Kidney (tissue), 14 donors: ENCODE data around the gene RTEL1. TPM values are rescaled to one million over a fixed set of nuclear protein-coding genes. Genes with fewer than 3 reads are reported as not detected.

Source experiments
- DNase-seq, 5 donors: peaks; one replicate each; pipeline ENCODE4 v3.0.0-alpha.2; 2013 to 2020
- FAIRE-seq: peaks from 2 replicates; lab custom pipeline; 2012; peaks lifted over from hg19 to GRCh38; lab: Jason Lieb, UNC
- H3K27ac ChIP-seq, 2 donors: one replicate each; pipeline ENCODE4 v1.7.0; 2013; ENCODE audit warnings: low read depth in 2 of 2, low read length in 2 of 2, inconsistent platforms in 1 of 2
- H3K27me3 ChIP-seq: one replicate; pipeline ENCODE4 v1.7.1; 2013; ENCODE audit warnings: low read length, inconsistent platforms; ENCODE audit not compliant: control insufficient read depth, insufficient read depth
- H3K36me3 ChIP-seq, 3 donors: one replicate each; pipeline versions ENCODE4 v1.7.0 to v1.7.1; 2013; ENCODE audit warnings: low read length in 3 of 3, control low read depth in 1 of 3, inconsistent platforms in 1 of 3; ENCODE audit not compliant: insufficient read depth in 3 of 3, control insufficient read depth in 2 of 3
- H3K4me1 ChIP-seq, 3 donors: one replicate each; pipeline versions ENCODE4 v1.7.0 to v1.7.1; 2013; ENCODE audit warnings: low read length in 3 of 3, inconsistent platforms in 1 of 3, low read depth in 1 of 3; ENCODE audit not compliant: control insufficient read depth in 2 of 3, insufficient read depth in 2 of 3
- H3K4me3 ChIP-seq, 3 donors: one replicate each; pipeline versions ENCODE4 v1.7.0 to v1.8.1; 2013; ENCODE audit warnings: low read length in 3 of 3, control low read depth in 1 of 3, inconsistent platforms in 1 of 3
- H3K9ac ChIP-seq, 3 donors: one replicate each; pipeline versions ENCODE4 v1.7.0 to v1.7.1; 2013; ENCODE audit warnings: low read length in 3 of 3, control low read depth in 1 of 3, inconsistent platforms in 1 of 3
- H3K9me3 ChIP-seq, 3 donors: one replicate each; pipeline versions ENCODE4 v1.7.0 to v1.7.1; 2013; ENCODE audit warnings: low read length in 3 of 3, control low read depth in 1 of 3, inconsistent platforms in 1 of 3; ENCODE audit not compliant: control insufficient read depth in 2 of 3, insufficient read depth in 1 of 3
- intact Hi-C: fragments of 100-400 bp; cut with DNase I; formaldehyde crosslinking; loops from one replicate; pipeline ENCODE4 v1.11.1; 2022
- polyA plus RNA-seq: library from polyadenylated mRNA; stranded (reverse); fragments of 350-450 nt; fragmentation: Illumina TruSeq; extraction: RNeasy Lipid Tissue Mini Kit (QIAGEN cat#74804); gene quantifications from one replicate; pipeline ENCODE4 v1.2.3, GENCODE V29; 2014; ENCODE audit warnings: low read depth, low replicate concordance; ENCODE audit not compliant: insufficient read depth
- total RNA-seq: library from RNA; stranded (reverse); fragmentation: NEBNext Ultra II Directional; extraction: Animal tissue kit (Norgen Biotek cat#: 25700); gene quantifications from one replicate; pipeline ENCODE4 v1.2.1, GENCODE V29; 2021
- TF ChIP-seq, protein P1 (sequence below): IDR thresholded peaks from 3 replicates; pipeline ENCODE4 v1.5.1; 2012; ENCODE audit warnings: mild to moderate bottlenecking, moderate library complexity, borderline replicate concordance; ENCODE audit not compliant: insufficient read depth; ENCODE audit errors: extremely low read depth
- donor health status: control.
- donor health status: control.
- donor health status: control.
- donor health status: control.
- donor health status: control.
- donor health status: DM: yes; HTN: yes; CAD: no.
- donor health status: Normal renal cell carcinoma (clear cell type).

RTEL1 gene
- total and polyA plus RNA-seq, 2 donors from 2014 or later: 5.3 to 37.7 TPM

GRCh38 chr20:63741676-63742380 lies 83.7 kb downstream of the RTEL1 start:
- intact Hi-C loops: no loop called here
- peak in 2 of 5 donors; percentile 71 to 76 for DNase-seq
- H3K4me3 ChIP-seq: peak overlapping the region in 2 of 3 donors; percentile 60 to 71
- H3K4me1 ChIP-seq: peaks cover 0 to 16% (median 5%) of the 10 kb centered on the region in 3 donors
- H3K9me3 ChIP-seq: no peaks in the 10 kb centered on the region
- peak overlapping the region in 2 of 3 donors; percentile 32 to 40 for H3K9ac ChIP-seq
- no peaks in the 10 kb centered on the region for H3K27me3 ChIP-seq
- peak overlapping the region; percentile 89 to 92 for H3K27ac ChIP-seq
- TF ChIP-seq, protein P1, sequence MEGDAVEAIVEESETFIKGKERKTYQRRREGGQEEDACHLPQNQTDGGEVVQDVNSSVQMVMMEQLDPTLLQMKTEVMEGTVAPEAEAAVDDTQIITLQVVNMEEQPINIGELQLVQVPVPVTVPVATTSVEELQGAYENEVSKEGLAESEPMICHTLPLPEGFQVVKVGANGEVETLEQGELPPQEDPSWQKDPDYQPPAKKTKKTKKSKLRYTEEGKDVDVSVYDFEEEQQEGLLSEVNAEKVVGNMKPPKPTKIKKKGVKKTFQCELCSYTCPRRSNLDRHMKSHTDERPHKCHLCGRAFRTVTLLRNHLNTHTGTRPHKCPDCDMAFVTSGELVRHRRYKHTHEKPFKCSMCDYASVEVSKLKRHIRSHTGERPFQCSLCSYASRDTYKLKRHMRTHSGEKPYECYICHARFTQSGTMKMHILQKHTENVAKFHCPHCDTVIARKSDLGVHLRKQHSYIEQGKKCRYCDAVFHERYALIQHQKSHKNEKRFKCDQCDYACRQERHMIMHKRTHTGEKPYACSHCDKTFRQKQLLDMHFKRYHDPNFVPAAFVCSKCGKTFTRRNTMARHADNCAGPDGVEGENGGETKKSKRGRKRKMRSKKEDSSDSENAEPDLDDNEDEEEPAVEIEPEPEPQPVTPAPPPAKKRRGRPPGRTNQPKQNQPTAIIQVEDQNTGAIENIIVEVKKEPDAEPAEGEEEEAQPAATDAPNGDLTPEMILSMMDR: no peak
- H3K36me3 ChIP-seq: peaks cover 0 to 13% (median 2%) of the 10 kb centered on the region in 3 donors
- FAIRE-seq: no peak

DNA sequence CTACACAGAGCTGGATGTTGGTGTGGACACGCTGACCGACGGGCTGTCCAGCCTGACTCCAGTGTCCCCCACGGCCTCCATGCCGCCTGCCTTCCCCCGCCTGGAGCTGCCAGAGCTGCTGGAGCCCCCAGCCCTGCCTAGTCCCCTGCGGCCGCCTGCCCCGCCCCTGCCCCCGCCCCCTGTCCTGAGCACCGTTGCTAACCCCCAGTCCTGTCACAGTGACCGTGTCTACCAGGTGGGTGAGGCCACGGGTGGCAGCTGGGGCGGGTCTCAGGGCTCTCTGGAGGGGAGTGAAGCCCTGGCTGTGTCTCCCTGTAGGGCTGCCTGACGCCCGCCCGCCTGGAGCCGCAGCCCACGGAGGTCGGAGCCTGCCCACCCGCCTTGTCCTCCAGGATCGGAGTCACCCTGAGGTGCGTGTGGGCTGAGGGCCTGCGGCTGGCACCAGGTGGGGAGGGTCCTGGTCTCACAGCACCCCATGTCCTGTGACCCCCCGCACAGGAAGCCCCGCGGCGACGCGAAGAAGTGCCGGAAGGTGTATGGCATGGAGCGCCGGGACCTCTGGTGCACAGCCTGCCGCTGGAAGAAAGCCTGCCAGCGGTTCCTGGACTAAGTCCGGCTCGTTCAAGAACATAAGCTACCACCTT lies 84.4 kb downstream of the RTEL1 start:
- peak in 2 of 5 donors; percentile 62 to 82 for DNase-seq

DNA sequence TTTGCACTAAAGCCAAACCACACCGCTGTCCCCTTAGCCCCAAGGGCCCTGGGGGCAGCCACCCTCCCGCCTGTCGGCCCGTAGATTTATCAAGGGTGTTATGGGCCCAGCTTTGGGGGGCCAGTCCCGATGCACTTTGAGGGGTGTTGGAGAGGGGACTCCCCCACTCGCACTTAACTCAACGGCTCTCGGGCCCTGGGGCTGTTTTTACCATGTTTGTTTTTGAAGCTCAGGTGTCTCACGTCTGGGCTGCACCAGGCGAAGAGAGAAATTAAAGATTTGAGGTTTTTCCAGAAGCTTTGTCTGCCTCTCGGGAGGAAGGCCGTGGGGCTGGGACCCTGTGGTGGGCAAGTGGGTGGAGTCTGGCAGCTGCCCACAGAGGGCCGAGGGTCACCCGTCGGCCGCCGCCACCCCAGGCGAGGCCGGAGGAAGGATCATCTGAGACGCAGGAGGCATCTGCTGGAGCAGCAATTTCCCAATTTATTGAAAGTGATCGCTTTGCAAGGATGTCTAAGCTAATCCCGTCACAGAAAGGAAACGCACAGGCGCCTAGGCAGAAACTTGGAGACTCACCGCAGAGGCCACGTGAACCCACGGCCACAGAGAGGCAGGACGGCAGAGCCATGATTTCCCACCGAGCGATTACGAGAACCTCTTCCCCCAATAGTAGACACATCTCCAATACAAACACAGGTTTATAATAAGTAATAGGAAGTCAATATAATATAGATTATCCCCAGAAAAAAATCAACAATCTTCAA lies 85.3 kb downstream of the RTEL1 start:
- TF ChIP-seq, protein P1: no peak
- H3K27ac ChIP-seq: no peak overlapping the region
- no peak overlapping the region for H3K4me3 ChIP-seq
- no peak overlapping the region for H3K9ac ChIP-seq
- no peaks in the 10 kb centered on the region for H3K27me3 ChIP-seq
- FAIRE-seq (no peak), DNase-seq (peak in 1 of 5 donors; percentile 66)
- no peaks in the 10 kb centered on the region for H3K9me3 ChIP-seq
- intact Hi-C loops: no loop called here
- H3K4me1 ChIP-seq: peaks cover 0 to 16% (median 5%) of the 10 kb centered on the region in 3 donors
- H3K36me3 ChIP-seq: peaks cover 0 to 13% (median 2%) of the 10 kb centered on the region in 3 donors

More for the DNA sequence above, 84.4 kb downstream of the RTEL1 start:
- TF ChIP-seq, protein P1: no peak
- H3K36me3 ChIP-seq: peaks cover 0 to 13% (median 2%) of the 10 kb centered on the region in 3 donors
- no peaks in the 10 kb centered on the region for H3K9me3 ChIP-seq
- peaks cover 0 to 16% (median 5%) of the 10 kb centered on the region in 3 donors for H3K4me1 ChIP-seq
- H3K4me3 ChIP-seq: peak overlapping the region in 1 of 3 donors; percentile 71
- no peak overlapping the region for H3K9ac ChIP-seq
- H3K27me3 ChIP-seq: no peaks in the 10 kb centered on the region
- H3K27ac ChIP-seq: peak overlapping the region in 1 of 2 donors; percentile 9
- no peak for FAIRE-seq
- intact Hi-C loops: no loop called here
